Liver (tissue), 3 donors: ENCODE results near the gene OR2D3.

Experiments
- ATF3 ChIP-seq: IDR thresholded peaks from 2 replicates; pipeline ENCODE4 v1.6.1; 2016; ENCODE audit warnings: antibody characterized with exemption
- CTCF ChIP-seq: fragments of 150-350 bp; IDR thresholded peaks from 2 replicates; pipeline ENCODE4 v1.5.1; 2017; ENCODE audit warnings: improper control_type of control experiment, low read depth, low read length; ENCODE audit not compliant: missing input control
- EGR1 ChIP-seq, 2 donors: IDR thresholded peaks; 2 replicates each; pipeline ENCODE4 v1.6.1; 2016 to 2018; ENCODE audit warnings: antibody characterized with exemption in 2 of 2, low read depth in 2 of 2
- FOXA1 ChIP-seq: IDR thresholded peaks from 2 replicates; pipeline ENCODE4 v1.6.1; 2016; ENCODE audit warnings: antibody characterized with exemption
- MAX ChIP-seq: IDR thresholded peaks from 2 replicates; pipeline ENCODE4 v1.6.1; 2016; ENCODE audit warnings: antibody characterized with exemption
- NR2F2 ChIP-seq: IDR thresholded peaks from 2 replicates; pipeline ENCODE4 v1.6.1; 2016; ENCODE audit warnings: antibody characterized with exemption
- RAD21 ChIP-seq, 2 donors: IDR thresholded peaks; 2 replicates each; pipeline ENCODE4 v1.6.1; 2016; ENCODE audit warnings: antibody characterized with exemption in 2 of 2, mild to moderate bottlenecking in 2 of 2
- REST ChIP-seq: IDR thresholded peaks from 2 replicates; pipeline ENCODE4 v1.6.1; 2016; ENCODE audit warnings: antibody characterized with exemption, mild to moderate bottlenecking
- RXRA ChIP-seq, 2 donors: IDR thresholded peaks; 2 replicates each; pipeline ENCODE4 v1.6.1; 2017 to 2018; ENCODE audit warnings: antibody characterized with exemption in 2 of 2, mild to moderate bottlenecking in 1 of 2
- TAF1 ChIP-seq: conservative IDR thresholded peaks from 2 replicates; pipeline ENCODE4 v1.6.1; 2016; ENCODE audit warnings: antibody characterized with exemption, mild to moderate bottlenecking
- YY1 ChIP-seq: IDR thresholded peaks from 2 replicates; pipeline ENCODE4 v1.6.1; 2016; ENCODE audit warnings: antibody characterized with exemption, mild to moderate bottlenecking
- donor health status: healthy.
- donor health status: healthy.

GRCh38 chr11:6911948-6912347 lies 8.9 kb upstream of the OR2D3 start:
- TF ChIP-seq EGR1 (IDR thresholded peaks at IDR 0.05; ENCODE audit: low read depth in 2 of 2) (no peak), FOXA1 (no peak), RAD21 (IDR thresholded peaks at IDR 0.05) (no peak), CTCF (no peak), TAF1 (no peak), REST (no peak), RXRA (IDR thresholded peaks at IDR 0.05) (no peak), ATF3 (no peak), YY1 (no peak), NR2F2 (no peak), MAX (no peak)
